Activated naive CD4-positive, alpha-beta T cell treated with anti-CD3 and anti-CD28 coated beads, Interleukin-2, amount 10 ng/mL, durations not matched to agents 7 days and 5 days (primary cell): ENCODE data around the gene INSC.

Experiments used
- CTCF ChIA-PET: fragments of 350-600 bp; sonication (Branson Sonifier 250); formaldehyde crosslinking; loops from one replicate; lab custom pipeline; 2021; ENCODE audit warnings: antibody characterized with exemption; lab: Charles Lee
- DNase-seq: peaks from one replicate; pipeline ENCODE4 v3.0.0-alpha.2; 2020
- H3K27ac Mint-ChIP-seq: one replicate; pipeline ENCODE4 v1.8.0; 2021; ENCODE audit warnings: mild to moderate bottlenecking, moderate library complexity, mixed read lengths
- H3K27me3 Mint-ChIP-seq: one replicate; pipeline ENCODE4 v1.8.0; 2021; ENCODE audit warnings: mild to moderate bottlenecking, mixed read lengths
- H3K36me3 Mint-ChIP-seq: one replicate; pipeline ENCODE4 v1.8.0; 2021; ENCODE audit warnings: mixed read lengths
- H3K4me1 Mint-ChIP-seq: one replicate; pipeline ENCODE4 v1.8.0; 2021; ENCODE audit warnings: mixed read lengths
- H3K4me3 Mint-ChIP-seq: one replicate; pipeline ENCODE4 v1.8.0; 2021; ENCODE audit warnings: mild to moderate bottlenecking, moderate library complexity, mixed read lengths
- H3K9me3 Mint-ChIP-seq: one replicate; pipeline ENCODE4 v1.8.0; 2021; ENCODE audit warnings: mixed read lengths

INSC gene

DNA sequence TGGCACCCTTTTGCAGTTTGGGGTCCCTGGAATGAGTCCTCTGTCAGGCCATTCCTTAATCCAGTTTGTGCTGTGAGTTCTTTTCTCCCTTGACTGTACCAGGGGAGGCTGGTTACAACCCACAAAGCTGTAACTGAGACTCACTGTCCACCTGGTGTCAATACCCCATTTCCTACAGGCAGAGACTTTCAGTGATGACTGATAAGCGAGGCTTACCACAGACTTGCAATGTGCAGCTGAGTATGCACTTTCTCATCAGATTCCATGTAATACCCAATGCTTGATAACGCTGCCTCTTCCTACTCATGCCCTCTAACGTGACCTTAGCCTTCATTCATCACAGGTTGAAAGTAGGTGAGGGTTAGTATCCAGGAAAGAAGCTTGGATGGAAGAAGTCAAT is 120.1 kb downstream of the INSC start:
- CTCF ChIA-PET: no interaction called here
- Mint-ChIP-seq H3K4me1 (no peaks in the 10 kb centered on the region), H3K9me3 (no peaks in the 10 kb centered on the region)

DNA sequence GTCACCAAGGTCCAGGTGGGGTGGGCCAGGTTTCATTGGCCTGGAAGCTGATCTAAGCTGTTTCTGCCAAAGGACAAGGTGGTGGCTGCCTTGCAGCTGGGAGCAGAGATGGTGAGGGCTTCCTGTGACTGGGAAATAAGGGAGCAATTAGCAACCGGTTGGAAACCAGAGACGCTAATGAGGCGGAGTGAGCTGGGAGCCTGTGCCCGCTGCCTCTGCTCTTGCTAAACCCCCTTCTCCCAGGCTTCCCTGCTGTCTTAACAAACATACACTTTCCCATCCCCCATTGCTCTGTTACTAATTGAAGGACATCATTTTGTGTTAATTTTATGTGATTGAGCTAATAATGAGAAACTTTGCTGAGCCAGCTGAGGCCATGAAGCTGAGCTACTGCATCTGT is 121.8 kb downstream of the INSC start:
- Mint-ChIP-seq H3K4me3 (no peak overlapping the region), H3K36me3 (no peaks in the 10 kb centered on the region), H3K27me3 (peaks cover 3% of the 10 kb centered on the region), H3K27ac (no peak overlapping the region), H3K9me3 (no peaks in the 10 kb centered on the region), H3K4me1 (no peaks in the 10 kb centered on the region)
- CTCF ChIA-PET: no interaction called here
- DNase-seq: no peak

More for the DNA sequence above, 120.1 kb downstream of the INSC start:
- Mint-ChIP-seq H3K36me3 (no peaks in the 10 kb centered on the region), H3K4me3 (no peak overlapping the region), H3K27me3 (peaks cover 3% of the 10 kb centered on the region), H3K27ac (no peak overlapping the region)
- DNase-seq: no peak

DNA sequence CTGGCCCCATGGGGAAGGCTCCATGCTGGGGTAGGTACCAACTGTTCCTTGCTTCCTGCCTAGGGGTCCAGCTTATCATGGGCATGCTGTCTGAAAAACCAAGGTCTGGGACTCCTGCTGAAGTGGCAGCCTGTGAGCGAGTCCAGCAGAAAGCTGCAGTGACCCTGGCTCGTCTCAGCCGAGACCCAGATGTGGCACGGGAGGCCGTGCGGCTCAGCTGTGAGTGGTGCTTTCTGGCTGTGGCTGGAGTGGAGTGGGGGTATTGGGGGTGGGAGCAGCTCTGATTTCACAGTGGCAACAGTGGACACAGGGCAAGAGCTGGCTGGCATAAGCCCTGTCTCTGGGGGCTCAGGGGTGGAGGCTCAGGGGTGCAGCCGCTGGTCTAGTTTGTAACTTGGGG is 124.1 kb downstream of the INSC start:
- CTCF ChIA-PET: no interaction called here

GRCh38 chr11:15248749-15249148 is 134.0 kb downstream of the INSC start:
- DNase-seq: no peak
- H3K27me3 Mint-ChIP-seq: peaks cover 4% of the 10 kb centered on the region
- H3K4me3 Mint-ChIP-seq: no peak overlapping the region
- no peaks in the 10 kb centered on the region for H3K9me3 Mint-ChIP-seq
- CTCF ChIA-PET: no interaction called here
- no peaks in the 10 kb centered on the region for H3K4me1 Mint-ChIP-seq
- no peak overlapping the region for H3K27ac Mint-ChIP-seq
- no peaks in the 10 kb centered on the region for H3K36me3 Mint-ChIP-seq

More for the DNA sequence above, 124.1 kb downstream of the INSC start:
- Mint-ChIP-seq H3K27me3 (peaks cover 13% of the 10 kb centered on the region), H3K4me3 (no peak overlapping the region), H3K9me3 (no peaks in the 10 kb centered on the region), H3K27ac (no peak overlapping the region), H3K36me3 (no peaks in the 10 kb centered on the region), H3K4me1 (no peaks in the 10 kb centered on the region)
- no peak for DNase-seq

- Mint-ChIP-seq H3K36me3 (no peaks in the 10 kb centered on the region), H3K4me3 (no peak overlapping the region), H3K27ac (no peak overlapping the region), H3K4me1 (no peaks in the 10 kb centered on the region), H3K9me3 (no peaks in the 10 kb centered on the region), H3K27me3 (peaks cover 4% of the 10 kb centered on the region)
- CTCF ChIA-PET: no interaction called here
- DNase-seq: no peak
Measured at GRCh38 chr11:15258433-15259165, 143.9 kb downstream of the INSC start.

- Mint-ChIP-seq H3K9me3 (peaks cover 7% of the 10 kb centered on the region), H3K36me3 (no peaks in the 10 kb centered on the region), H3K4me3 (no peak overlapping the region), H3K27me3 (no peaks in the 10 kb centered on the region), H3K27ac (no peak overlapping the region), H3K4me1 (no peaks in the 10 kb centered on the region)
- CTCF ChIA-PET: no interaction called here
- DNase-seq: no peak
Measured at GRCh38 chr11:15266999-15267398, 152.3 kb downstream of the INSC start.

DNA sequence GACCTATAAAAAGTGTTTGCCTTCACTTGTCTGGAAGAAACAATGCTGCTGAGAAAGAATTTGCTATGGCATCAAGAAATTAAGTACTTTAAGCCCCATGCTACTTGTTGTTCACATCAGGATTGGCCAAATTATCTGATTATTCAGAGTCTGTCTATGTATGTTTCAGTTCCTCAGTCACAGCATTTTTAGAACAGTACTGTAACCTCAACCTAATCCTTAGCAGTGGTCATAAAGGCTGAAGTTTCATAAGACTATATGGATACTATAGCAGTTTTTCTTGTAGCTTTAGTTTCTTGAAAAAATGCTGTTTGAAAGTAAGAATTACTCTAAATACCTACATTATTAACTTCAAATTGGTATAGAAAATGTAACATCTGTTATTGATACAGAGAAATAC is 153.9 kb downstream of the INSC start:
- CTCF ChIA-PET: no interaction called here
- H3K4me3 Mint-ChIP-seq: no peak overlapping the region
- no peaks in the 10 kb centered on the region for H3K4me1 Mint-ChIP-seq
- H3K36me3 Mint-ChIP-seq: no peaks in the 10 kb centered on the region
- DNase-seq: no peak
- peaks cover 7% of the 10 kb centered on the region for H3K9me3 Mint-ChIP-seq
- no peak overlapping the region for H3K27ac Mint-ChIP-seq
- H3K27me3 Mint-ChIP-seq: no peaks in the 10 kb centered on the region

- no peak for DNase-seq
- Mint-ChIP-seq H3K4me3 (no peak overlapping the region), H3K36me3 (no peaks in the 10 kb centered on the region), H3K27me3 (no peaks in the 10 kb centered on the region), H3K27ac (no peak overlapping the region), H3K4me1 (no peaks in the 10 kb centered on the region), H3K9me3 (no peaks in the 10 kb centered on the region)
- CTCF ChIA-PET: no interaction called here
Measured at GRCh38 chr11:15275141-15275540, 160.4 kb downstream of the INSC start.

- Mint-ChIP-seq H3K9me3 (no peaks in the 10 kb centered on the region), H3K4me1 (no peaks in the 10 kb centered on the region), H3K27me3 (peaks cover 5% of the 10 kb centered on the region), H3K4me3 (no peak overlapping the region), H3K36me3 (no peaks in the 10 kb centered on the region), H3K27ac (no peak overlapping the region)
- CTCF ChIA-PET: no interaction called here
- no peak for DNase-seq
Measured at GRCh38 chr11:15276621-15277020, 161.9 kb downstream of the INSC start.

DNA sequence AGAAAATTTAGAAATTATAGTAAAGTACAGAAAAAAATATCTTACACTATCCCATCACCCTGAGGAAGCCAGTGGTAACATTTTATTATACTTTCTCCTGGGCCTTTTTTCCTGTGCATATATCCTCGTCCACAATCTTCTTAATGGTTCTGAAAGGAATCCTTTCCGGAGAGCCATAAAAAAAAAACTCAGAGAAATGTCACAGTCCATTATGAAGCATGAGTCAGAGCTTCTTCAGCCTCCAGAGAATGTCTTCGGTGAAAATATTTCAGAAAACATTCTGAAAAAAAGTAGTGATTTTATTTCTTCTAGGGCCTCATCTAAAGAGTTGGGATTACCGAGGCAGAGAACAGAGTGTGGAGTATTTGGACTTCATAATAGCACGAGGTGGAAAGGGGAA is 163.4 kb downstream of the INSC start:
- H3K36me3 Mint-ChIP-seq: no peaks in the 10 kb centered on the region
- H3K27ac Mint-ChIP-seq: no peak overlapping the region
- H3K27me3 Mint-ChIP-seq: peaks cover 9% of the 10 kb centered on the region
- DNase-seq: no peak
- no peaks in the 10 kb centered on the region for H3K4me1 Mint-ChIP-seq
- CTCF ChIA-PET: no interaction called here
- no peak overlapping the region for H3K4me3 Mint-ChIP-seq
- H3K9me3 Mint-ChIP-seq: no peaks in the 10 kb centered on the region

DNA sequence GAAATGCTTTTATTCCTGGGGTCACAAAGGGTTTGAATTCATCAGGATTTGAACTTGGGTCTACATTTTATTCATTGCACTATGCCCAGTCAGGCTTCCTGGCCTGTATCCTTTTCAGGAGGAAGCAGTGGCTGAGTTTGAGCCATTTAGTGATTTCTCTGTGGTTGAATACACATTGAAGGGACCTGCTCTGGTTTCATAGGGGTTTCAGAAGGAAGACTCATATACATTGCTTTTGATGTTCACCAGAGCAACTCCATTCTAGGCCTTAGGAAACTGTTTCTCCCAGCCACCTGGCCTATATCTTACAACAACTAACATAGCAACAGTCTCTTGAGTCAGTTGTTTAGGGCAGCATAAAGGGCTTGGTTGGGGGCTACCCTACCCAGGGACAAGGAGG is 165.7 kb downstream of the INSC start:
- DNase-seq: no peak
- Mint-ChIP-seq H3K4me3 (no peak overlapping the region), H3K27ac (no peak overlapping the region), H3K27me3 (peaks cover 9% of the 10 kb centered on the region), H3K36me3 (no peaks in the 10 kb centered on the region), H3K4me1 (no peaks in the 10 kb centered on the region), H3K9me3 (no peaks in the 10 kb centered on the region)
- CTCF ChIA-PET: no interaction called here

GRCh38 chr11:15282754-15283153 is 168.0 kb downstream of the INSC start:
- no peak for DNase-seq
- Mint-ChIP-seq H3K27me3 (peaks cover 9% of the 10 kb centered on the region), H3K4me3 (no peak overlapping the region), H3K9me3 (no peaks in the 10 kb centered on the region), H3K27ac (no peak overlapping the region), H3K4me1 (no peaks in the 10 kb centered on the region), H3K36me3 (no peaks in the 10 kb centered on the region)
- CTCF ChIA-PET: no interaction called here

DNA sequence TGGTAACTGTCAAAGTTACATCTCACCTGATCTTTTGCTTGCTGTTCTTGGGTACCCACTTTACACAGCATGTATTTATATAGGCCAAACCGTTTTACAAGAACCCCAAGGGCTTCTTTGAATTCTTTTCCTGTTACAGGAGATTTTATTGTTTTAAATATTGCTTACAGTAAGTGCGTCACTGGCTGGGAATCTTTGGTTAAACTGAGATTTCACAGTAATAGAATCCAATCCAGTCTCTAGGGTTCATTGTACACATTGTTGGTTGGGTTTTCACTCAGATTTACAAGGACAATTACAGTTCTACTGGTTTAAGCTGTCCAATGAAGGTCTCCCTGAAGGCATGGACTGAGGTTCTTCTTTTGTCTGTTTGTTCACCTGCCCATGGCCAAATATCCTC is 171.7 kb downstream of the INSC start:
- H3K36me3 Mint-ChIP-seq: no peaks in the 10 kb centered on the region
- no peak overlapping the region for H3K27ac Mint-ChIP-seq
- no peaks in the 10 kb centered on the region for H3K9me3 Mint-ChIP-seq
- H3K4me3 Mint-ChIP-seq: no peak overlapping the region
- CTCF ChIA-PET: no interaction called here
- peaks cover 6% of the 10 kb centered on the region for H3K27me3 Mint-ChIP-seq
- DNase-seq: no peak
- H3K4me1 Mint-ChIP-seq: no peaks in the 10 kb centered on the region

DNA sequence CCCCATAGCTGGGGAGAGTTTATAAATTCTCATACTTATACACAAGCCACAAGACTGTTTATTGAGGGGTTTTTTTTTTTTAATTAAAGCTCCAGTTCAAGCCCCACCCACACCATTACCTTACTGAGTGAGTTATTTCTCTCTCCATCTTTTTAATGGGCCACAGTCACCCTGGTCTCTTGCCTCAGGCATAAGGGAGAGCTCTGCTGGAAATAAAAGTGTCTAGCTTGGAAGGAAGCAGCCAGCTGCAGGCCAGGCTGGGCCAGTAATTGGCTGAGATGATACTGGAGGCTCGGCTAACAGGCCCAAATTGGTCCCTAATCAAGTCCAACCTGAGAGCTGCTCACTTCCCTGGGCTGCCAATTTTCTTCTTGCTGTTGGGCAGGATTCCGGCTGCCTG is 174.1 kb downstream of the INSC start:
- H3K36me3 Mint-ChIP-seq: no peaks in the 10 kb centered on the region
- H3K4me3 Mint-ChIP-seq: no peak overlapping the region
- no peaks in the 10 kb centered on the region for H3K9me3 Mint-ChIP-seq
- CTCF ChIA-PET: no interaction called here
- no peaks in the 10 kb centered on the region for H3K4me1 Mint-ChIP-seq
- no peaks in the 10 kb centered on the region for H3K27me3 Mint-ChIP-seq
- DNase-seq: no peak
- H3K27ac Mint-ChIP-seq: no peak overlapping the region

DNA sequence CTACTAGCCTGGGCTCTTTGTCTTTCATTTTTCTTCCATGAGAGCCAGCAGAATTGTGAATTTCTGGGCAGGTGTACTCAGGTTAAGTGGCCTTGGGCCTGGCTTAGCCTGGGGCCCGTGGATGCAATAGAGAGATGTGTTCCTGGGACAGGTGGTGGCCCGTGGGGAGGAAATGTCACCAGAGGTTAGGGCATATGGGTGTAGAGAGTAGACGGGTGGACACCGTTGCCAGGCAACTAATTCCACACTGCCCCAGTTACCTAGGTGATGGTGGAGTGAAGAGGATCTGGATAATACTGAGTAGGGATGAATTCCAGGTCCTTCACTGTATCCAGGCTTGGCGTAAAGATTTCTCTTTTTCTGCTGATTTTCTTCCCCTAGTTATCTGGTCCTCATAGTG is 175.0 kb downstream of the INSC start:
- H3K4me3 Mint-ChIP-seq: no peak overlapping the region
- no peaks in the 10 kb centered on the region for H3K4me1 Mint-ChIP-seq
- no peak for DNase-seq
- no peaks in the 10 kb centered on the region for H3K27me3 Mint-ChIP-seq
- CTCF ChIA-PET: no interaction called here
- H3K27ac Mint-ChIP-seq: no peak overlapping the region
- no peaks in the 10 kb centered on the region for H3K36me3 Mint-ChIP-seq
- no peaks in the 10 kb centered on the region for H3K9me3 Mint-ChIP-seq

- DNase-seq: no peak
- H3K9me3 Mint-ChIP-seq: no peaks in the 10 kb centered on the region
- no peaks in the 10 kb centered on the region for H3K36me3 Mint-ChIP-seq
- no peak overlapping the region for H3K27ac Mint-ChIP-seq
- no peak overlapping the region for H3K4me3 Mint-ChIP-seq
- CTCF ChIA-PET: no interaction called here
- no peaks in the 10 kb centered on the region for H3K27me3 Mint-ChIP-seq
- H3K4me1 Mint-ChIP-seq: no peaks in the 10 kb centered on the region
Measured at GRCh38 chr11:15291885-15292284, 177.2 kb downstream of the INSC start.
